Measurements from ENCODE around the gene OCRL. TPM values are rescaled to one million over a fixed set of nuclear protein-coding genes. Genes with fewer than 3 reads are reported as not detected.

The OCRL gene
- total and polyA plus RNA-seq, 4 donors = 3.1 to 13.1 (median 5.7) TPM

DNA sequence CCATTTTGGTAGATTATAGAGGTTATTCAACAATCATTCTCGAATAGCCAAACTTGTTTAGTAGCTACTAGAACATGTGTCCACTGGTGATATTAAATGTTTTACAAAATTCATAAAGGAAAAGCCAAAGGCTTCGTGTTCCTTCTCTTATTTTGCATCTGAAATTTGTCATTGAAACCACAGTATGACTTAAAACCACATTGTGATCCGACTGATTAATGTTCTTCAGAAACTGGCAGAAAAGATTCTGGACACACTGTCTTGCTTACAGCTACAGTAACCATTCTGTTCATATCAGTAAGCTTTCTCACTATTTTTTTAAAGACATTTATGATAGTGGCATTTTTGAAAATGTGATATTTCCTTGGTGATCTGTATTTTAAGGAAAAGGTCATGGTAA is 14.2 kb upstream of the OCRL start:
- Histone ChIP-seq H3K36me3 (ENCODE audit: control insufficient read depth in 4 of 4, insufficient read depth in 3 of 4, low read depth in 1 of 4, low read length in 3 of 4) (no peaks in the 10 kb centered on the region), H3K27ac (ENCODE audit: low read depth in 1 of 2, low read length in 2 of 2) (no peak overlapping the region), H3K9ac (ENCODE audit: low read depth in 1 of 2, low read length in 2 of 2) (no peak overlapping the region), H3K9me3 (ENCODE audit: control insufficient read depth in 4 of 4, low read length in 3 of 4) (no peaks in the 10 kb centered on the region), H3K4me1 (ENCODE audit: control insufficient read depth in 4 of 4, insufficient read depth in 4 of 4, low read length in 3 of 4) (peaks cover 0 to 12% (median 9%) of the 10 kb centered on the region in 4 donors), H3K4me3 (ENCODE audit: low read depth in 1 of 3, low read length in 3 of 3) (no peak overlapping the region), H3K27me3 (ENCODE audit: control insufficient read depth in 4 of 4, insufficient read depth in 4 of 4, low read length in 3 of 4) (no peaks in the 10 kb centered on the region)
- 46% methylated on average over 3 of the region's 3 CpGs for WGBS
- DNase-seq (ENCODE audit: low spot score) = no peak
- TF ChIP-seq, protein P1, sequence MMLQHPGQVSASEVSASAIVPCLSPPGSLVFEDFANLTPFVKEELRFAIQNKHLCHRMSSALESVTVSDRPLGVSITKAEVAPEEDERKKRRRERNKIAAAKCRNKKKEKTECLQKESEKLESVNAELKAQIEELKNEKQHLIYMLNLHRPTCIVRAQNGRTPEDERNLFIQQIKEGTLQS (IDR thresholded peaks at IDR 0.05) = no peak
- TF ChIP-seq RAD21 (IDR thresholded peaks at IDR 0.05) = no peak
- no peak for TF ChIP-seq FOXA2 (IDR thresholded peaks at IDR 0.05)
- TF ChIP-seq, protein P2, sequence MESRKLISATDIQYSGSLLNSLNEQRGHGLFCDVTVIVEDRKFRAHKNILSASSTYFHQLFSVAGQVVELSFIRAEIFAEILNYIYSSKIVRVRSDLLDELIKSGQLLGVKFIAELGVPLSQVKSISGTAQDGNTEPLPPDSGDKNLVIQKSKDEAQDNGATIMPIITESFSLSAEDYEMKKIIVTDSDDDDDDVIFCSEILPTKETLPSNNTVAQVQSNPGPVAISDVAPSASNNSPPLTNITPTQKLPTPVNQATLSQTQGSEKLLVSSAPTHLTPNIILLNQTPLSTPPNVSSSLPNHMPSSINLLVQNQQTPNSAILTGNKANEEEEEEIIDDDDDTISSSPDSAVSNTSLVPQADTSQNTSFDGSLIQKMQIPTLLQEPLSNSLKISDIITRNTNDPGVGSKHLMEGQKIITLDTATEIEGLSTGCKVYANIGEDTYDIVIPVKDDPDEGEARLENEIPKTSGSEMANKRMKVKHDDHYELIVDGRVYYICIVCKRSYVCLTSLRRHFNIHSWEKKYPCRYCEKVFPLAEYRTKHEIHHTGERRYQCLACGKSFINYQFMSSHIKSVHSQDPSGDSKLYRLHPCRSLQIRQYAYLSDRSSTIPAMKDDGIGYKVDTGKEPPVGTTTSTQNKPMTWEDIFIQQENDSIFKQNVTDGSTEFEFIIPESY (IDR thresholded peaks at IDR 0.05) = no peak
- TF ChIP-seq HNF4A (conservative IDR thresholded peaks at IDR 0.05) = no peak
- no peak for TF ChIP-seq HNF4G (IDR thresholded peaks at IDR 0.05)
- no peak for TF ChIP-seq TAF1 (conservative IDR thresholded peaks at IDR 0.05)
- TF ChIP-seq, protein P3, sequence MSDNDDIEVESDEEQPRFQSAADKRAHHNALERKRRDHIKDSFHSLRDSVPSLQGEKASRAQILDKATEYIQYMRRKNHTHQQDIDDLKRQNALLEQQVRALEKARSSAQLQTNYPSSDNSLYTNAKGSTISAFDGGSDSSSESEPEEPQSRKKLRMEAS (IDR thresholded peaks at IDR 0.05) = no peak

GRCh38 chrX:129529685-129530281 is 10.3 kb upstream of the OCRL start:
- no peaks in the 10 kb centered on the region for H3K27me3 ChIP-seq (ENCODE audit: control insufficient read depth in 4 of 4, insufficient read depth in 4 of 4, low read length in 3 of 4)
- TF ChIP-seq TAF1 (conservative IDR thresholded peaks at IDR 0.05) (no peak), CTCF (IDR thresholded peaks at IDR 0.05; ENCODE audit: low read depth, low read length, missing input control) (no peak), HNF4G (IDR thresholded peaks at IDR 0.05) (no peak), EGR1 (IDR thresholded peaks at IDR 0.05; ENCODE audit: low read depth in 2 of 2) (no peak), JUND (IDR thresholded peaks at IDR 0.05) (no peak), GABPA (IDR thresholded peaks at IDR 0.05 in 1 of 2, conservative IDR thresholded peaks at IDR 0.05 in 1 of 2) (no peak), YY1 (IDR thresholded peaks at IDR 0.05) (no peak), REST (IDR thresholded peaks at IDR 0.05) (no peak), HNF4A (conservative IDR thresholded peaks at IDR 0.05) (no peak), NR2F2 (IDR thresholded peaks at IDR 0.05) (no peak), FOXA2 (IDR thresholded peaks at IDR 0.05) (no peak), RXRA (IDR thresholded peaks at IDR 0.05) (no peak), SP1 (IDR thresholded peaks at IDR 0.05) (no peak), RAD21 (IDR thresholded peaks at IDR 0.05) (no peak), FOXA1 (IDR thresholded peaks at IDR 0.05) (no peak)
- TF ChIP-seq, protein P2 (IDR thresholded peaks at IDR 0.05) = no peak
- TF ChIP-seq, protein P1 (IDR thresholded peaks at IDR 0.05) = no peak
- TF ChIP-seq, protein P3 (IDR thresholded peaks at IDR 0.05) = no peak
- no peak overlapping the region for H3K27ac ChIP-seq (ENCODE audit: low read depth in 1 of 2, low read length in 2 of 2)
- H3K9me3 ChIP-seq (ENCODE audit: control insufficient read depth in 4 of 4, low read length in 3 of 4) = no peaks in the 10 kb centered on the region
- 73% methylated on average over 4 of the region's 4 CpGs for WGBS
- DNase-seq (ENCODE audit: low spot score) = no peak
- no peak overlapping the region for H3K9ac ChIP-seq (ENCODE audit: low read depth in 1 of 2, low read length in 2 of 2)
- H3K36me3 ChIP-seq (ENCODE audit: control insufficient read depth in 4 of 4, insufficient read depth in 3 of 4, low read depth in 1 of 4, low read length in 3 of 4) = no peaks in the 10 kb centered on the region
- no peak overlapping the region for H3K4me3 ChIP-seq (ENCODE audit: low read depth in 1 of 3, low read length in 3 of 3)
- peaks cover 0 to 7% (median 5%) of the 10 kb centered on the region in 4 donors for H3K4me1 ChIP-seq (ENCODE audit: control insufficient read depth in 4 of 4, insufficient read depth in 4 of 4, low read length in 3 of 4)
